Measurements from ENCODE around the gene PGBD5. TPM values are rescaled to one million over a fixed set of nuclear protein-coding genes. Genes with fewer than 3 reads are reported as not detected.

The PGBD5 gene
- total and polyA plus RNA-seq, 8 donors = 2.8 to 17.2 (median 10.4) TPM

DNA sequence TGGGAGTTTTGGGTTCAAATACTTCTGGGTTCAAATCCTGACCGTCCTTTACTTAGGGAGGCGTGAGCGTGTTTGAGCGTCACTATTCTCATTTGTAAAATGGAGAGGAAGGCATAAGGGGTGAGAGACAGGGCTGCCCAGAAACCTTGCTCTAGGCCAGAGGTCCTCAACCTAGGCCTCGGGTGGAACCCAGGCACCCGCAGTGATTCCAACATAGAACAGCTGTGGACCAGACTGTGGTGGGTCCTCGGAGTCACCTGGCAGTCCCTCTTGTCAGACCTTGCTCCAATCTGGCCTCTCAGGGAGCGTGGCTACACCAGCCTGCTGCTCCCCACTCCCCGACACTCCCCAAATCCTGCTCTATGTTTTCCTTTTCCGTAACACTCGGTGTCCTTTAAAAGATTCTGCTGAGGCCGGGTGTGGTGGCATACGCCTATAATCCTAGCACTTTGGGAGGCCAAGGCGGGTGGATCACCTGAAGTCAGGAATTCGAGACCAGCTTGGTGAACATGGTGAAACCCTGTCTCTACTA, 116.4 kb downstream of the PGBD5 start:
- no peak for DNase-seq

DNA sequence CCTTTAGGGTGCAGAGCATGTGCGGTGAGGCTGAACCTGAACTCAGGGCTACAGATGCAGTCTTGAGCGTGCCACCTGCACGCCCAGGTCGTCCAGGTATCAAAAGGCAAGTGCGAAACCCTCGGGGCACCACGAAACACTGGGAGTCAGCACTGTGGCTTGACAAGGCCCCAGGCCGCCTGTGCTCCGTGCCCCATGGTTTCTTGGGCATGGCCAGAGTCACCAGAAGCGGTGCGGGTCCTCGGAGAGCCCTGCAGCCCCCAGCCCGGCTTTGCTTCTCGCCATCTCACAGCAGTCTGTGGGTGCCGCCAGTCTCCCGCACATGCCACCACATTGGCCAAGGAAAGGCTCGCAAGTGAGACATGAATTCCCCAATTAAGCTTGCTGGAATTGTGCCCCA, 117.3 kb downstream of the PGBD5 start:
- Histone ChIP-seq H3K4me1 (peaks cover 0 to 2% (median 0%) of the 10 kb centered on the region in 3 donors), H3K36me3 (no peaks in the 10 kb centered on the region), H3K9me3 (no peaks in the 10 kb centered on the region), H3K4me3 (no peak overlapping the region), H3K27me3 (no peaks in the 10 kb centered on the region), H3K27ac (no peak overlapping the region)
- TF ChIP-seq, protein P1, sequence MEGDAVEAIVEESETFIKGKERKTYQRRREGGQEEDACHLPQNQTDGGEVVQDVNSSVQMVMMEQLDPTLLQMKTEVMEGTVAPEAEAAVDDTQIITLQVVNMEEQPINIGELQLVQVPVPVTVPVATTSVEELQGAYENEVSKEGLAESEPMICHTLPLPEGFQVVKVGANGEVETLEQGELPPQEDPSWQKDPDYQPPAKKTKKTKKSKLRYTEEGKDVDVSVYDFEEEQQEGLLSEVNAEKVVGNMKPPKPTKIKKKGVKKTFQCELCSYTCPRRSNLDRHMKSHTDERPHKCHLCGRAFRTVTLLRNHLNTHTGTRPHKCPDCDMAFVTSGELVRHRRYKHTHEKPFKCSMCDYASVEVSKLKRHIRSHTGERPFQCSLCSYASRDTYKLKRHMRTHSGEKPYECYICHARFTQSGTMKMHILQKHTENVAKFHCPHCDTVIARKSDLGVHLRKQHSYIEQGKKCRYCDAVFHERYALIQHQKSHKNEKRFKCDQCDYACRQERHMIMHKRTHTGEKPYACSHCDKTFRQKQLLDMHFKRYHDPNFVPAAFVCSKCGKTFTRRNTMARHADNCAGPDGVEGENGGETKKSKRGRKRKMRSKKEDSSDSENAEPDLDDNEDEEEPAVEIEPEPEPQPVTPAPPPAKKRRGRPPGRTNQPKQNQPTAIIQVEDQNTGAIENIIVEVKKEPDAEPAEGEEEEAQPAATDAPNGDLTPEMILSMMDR (IDR thresholded peaks at IDR 0.05) = no peak
- no peak for FAIRE-seq
- no peak for ATAC-seq
- intact Hi-C loops (cut with DNase I) = loop anchor here in 1 of 3 donors (5.0 to 10.0 kb wide), 2 partner anchors 534 to 647 kb away; no protein-coding TSS in a partner anchor
- 92 to 97% methylated on average over 17 of the region's 17 CpGs for WGBS, 2 donors
- DNase-seq = no peak

More for the DNA sequence above, 116.4 kb downstream of the PGBD5 start:
- ATAC-seq = no peak
- no peaks in the 10 kb centered on the region for H3K9me3 ChIP-seq
- no peak for FAIRE-seq
- H3K4me1 ChIP-seq = no peaks in the 10 kb centered on the region
- TF ChIP-seq, protein P1 (IDR thresholded peaks at IDR 0.05) = no peak
- H3K27me3 ChIP-seq = no peaks in the 10 kb centered on the region
- WGBS, 2 donors = 89 to 94% methylated on average over 15 of the region's 15 CpGs
- no peak overlapping the region for H3K4me3 ChIP-seq
- H3K36me3 ChIP-seq = no peaks in the 10 kb centered on the region
- intact Hi-C loops (cut with DNase I) = loop anchor here (5.0 to 10.0 kb wide), 3 partner anchors 535 to 655 kb away; no protein-coding TSS in a partner anchor
- H3K27ac ChIP-seq = no peak overlapping the region

DNA sequence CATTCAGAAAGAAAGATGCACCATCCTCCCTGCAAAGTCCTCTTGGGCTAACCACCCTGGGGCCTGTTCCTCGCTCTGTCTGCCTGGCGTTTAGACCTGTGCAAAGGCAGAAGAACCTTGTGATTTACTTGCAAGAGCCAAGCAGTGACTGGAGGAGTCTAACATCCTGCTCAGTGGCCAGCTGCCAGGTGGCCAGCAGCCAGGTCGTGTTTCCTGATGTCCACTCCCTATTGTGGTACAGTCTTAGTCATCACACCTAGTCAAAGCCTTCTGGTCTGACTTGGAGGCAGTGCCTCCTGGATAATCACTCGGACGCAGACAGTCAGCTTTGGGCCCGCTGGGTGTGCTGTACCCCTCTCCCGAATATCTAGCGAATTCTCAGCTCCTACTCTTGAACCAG, 118.1 kb downstream of the PGBD5 start:
- intact Hi-C loops (cut with DNase I) = loop anchor here in 1 of 3 donors (5.0 to 10.0 kb wide), 2 partner anchors 533 to 646 kb away; no protein-coding TSS in a partner anchor
- no peaks in the 10 kb centered on the region for H3K36me3 ChIP-seq
- DNase-seq (peak; percentile 76 to 97 (median 93)), FAIRE-seq (no peak), ATAC-seq (peak; percentile 74 to 84 (median 80))
- no peak overlapping the region for H3K27ac ChIP-seq
- 69 to 73% methylated on average over 8 of the region's 8 CpGs for WGBS, 2 donors
- TF ChIP-seq, protein P1 (IDR thresholded peaks at IDR 0.05) = no peak
- no peaks in the 10 kb centered on the region for H3K27me3 ChIP-seq
- no peak overlapping the region for H3K4me3 ChIP-seq
- peaks cover 0 to 6% (median 0%) of the 10 kb centered on the region in 3 donors for H3K4me1 ChIP-seq
- H3K9me3 ChIP-seq = no peaks in the 10 kb centered on the region

DNA sequence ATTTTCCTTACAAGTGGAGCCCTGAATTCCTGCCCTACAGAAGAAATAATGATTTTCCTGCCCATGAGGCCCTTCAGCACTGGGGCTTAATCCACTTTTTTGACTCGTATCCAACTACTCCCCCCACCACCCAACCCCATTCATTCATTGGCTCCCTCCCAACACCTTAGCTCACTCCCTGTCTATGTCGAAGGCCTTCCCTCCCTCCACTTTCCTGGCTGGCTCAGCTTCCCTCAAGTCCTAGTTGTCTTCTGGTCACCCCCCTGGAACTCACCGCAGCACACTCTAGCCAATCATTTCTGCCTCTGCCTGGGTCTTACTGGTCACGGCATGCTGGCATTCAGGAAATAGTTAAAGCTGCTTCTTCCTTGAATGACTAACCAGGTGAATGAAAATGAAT, 118.9 kb downstream of the PGBD5 start:
- TF ChIP-seq, protein P1 (IDR thresholded peaks at IDR 0.05) = no peak
- H3K36me3 ChIP-seq = no peaks in the 10 kb centered on the region
- H3K27me3 ChIP-seq = no peaks in the 10 kb centered on the region
- intact Hi-C loops (cut with DNase I) = loop anchor here in 1 of 3 donors (5.0 to 10.0 kb wide), 2 partner anchors 532 to 645 kb away; no protein-coding TSS in a partner anchor
- no peak for FAIRE-seq
- ATAC-seq = peak in 1 of 4 donors; percentile 19
- WGBS, 2 donors = 39% methylated on average over 4 of the region's 4 CpGs
- DNase-seq = no peak
- peaks cover 0 to 12% (median under 1%) of the 10 kb centered on the region in 3 donors for H3K4me1 ChIP-seq
- H3K9me3 ChIP-seq = no peaks in the 10 kb centered on the region
- H3K4me3 ChIP-seq = no peak overlapping the region
- no peak overlapping the region for H3K27ac ChIP-seq

DNA sequence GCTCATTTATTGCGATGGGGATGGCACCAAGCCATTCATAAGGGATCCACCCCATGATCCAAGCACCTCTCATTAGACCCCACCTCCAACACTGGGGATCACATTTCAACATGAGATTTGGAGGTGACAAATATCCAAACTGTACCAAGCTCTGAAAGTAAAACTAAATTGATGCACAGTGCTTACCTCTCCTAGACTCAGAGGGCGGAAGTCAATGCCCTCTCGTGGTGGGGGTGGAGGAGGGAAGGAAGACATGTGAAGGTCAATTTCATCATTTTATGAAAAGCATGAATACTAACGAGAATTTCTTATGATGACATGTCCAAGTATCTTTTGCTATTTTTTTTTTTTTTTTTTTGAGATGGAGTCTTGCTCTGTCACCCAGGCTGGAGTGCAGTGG, 120.0 kb downstream of the PGBD5 start:
- DNase-seq (no peak), ATAC-seq (no peak), FAIRE-seq (no peak)
- WGBS, 2 donors = 68 to 72% methylated on average over 4 of the region's 4 CpGs
- no peak overlapping the region for H3K27ac ChIP-seq
- no peaks in the 10 kb centered on the region for H3K9me3 ChIP-seq
- H3K4me3 ChIP-seq = no peak overlapping the region
- no peaks in the 10 kb centered on the region for H3K36me3 ChIP-seq
- H3K4me1 ChIP-seq = peaks cover 0 to 15% (median 11%) of the 10 kb centered on the region in 3 donors
- TF ChIP-seq, protein P1 (IDR thresholded peaks at IDR 0.05) = no peak
- intact Hi-C loops (cut with DNase I) = loop anchor here in 1 of 3 donors (5.0 to 10.0 kb wide), 2 partner anchors 531 to 644 kb away; no protein-coding TSS in a partner anchor
- H3K27me3 ChIP-seq = no peaks in the 10 kb centered on the region

All from pancreas (tissue), 10 donors.